Ascending aorta (tissue), 2 donors: ENCODE results near the gene MKRN1. TPM values are rescaled to one million over a fixed set of nuclear protein-coding genes. Genes with fewer than 3 reads are reported as not detected.

Experiments used
- DNase-seq, 2 donors: peaks; one replicate each; pipeline ENCODE4 v3.0.0-alpha.2; 2019; ENCODE audit warnings: low spot score in 2 of 2
- H3K27ac ChIP-seq, 2 donors: fragments of 200-600 bp; sonication (generic); one replicate each; pipeline ENCODE4 v1.5.1; 2016 to 2017; ENCODE audit warnings: mild to moderate bottlenecking in 1 of 2
- H3K27me3 ChIP-seq: fragments of 200-600 bp; sonication (generic); one replicate; pipeline ENCODE4 v1.5.1; 2017
- H3K36me3 ChIP-seq, 2 donors: fragments of 200-600 bp; sonication (generic); one replicate each; pipeline ENCODE4 v1.5.1; 2016
- H3K4me1 ChIP-seq, 2 donors: fragments of 200-600 bp; sonication (generic); one replicate each; pipeline ENCODE4 v1.5.1; 2016 to 2017; ENCODE audit warnings: mild to moderate bottlenecking in 1 of 2
- H3K4me3 ChIP-seq, 2 donors: fragments of 200-600 bp; sonication (generic); one replicate each; pipeline ENCODE4 v1.5.1; 2016 to 2017; ENCODE audit warnings: mild to moderate bottlenecking in 1 of 2
- H3K9me3 ChIP-seq, 2 donors: fragments of 200-600 bp; sonication (generic); one replicate each; pipeline ENCODE4 v1.5.1; 2016
- CTCF ChIP-seq, 3 experiments: fragments of 200-600 bp in 2 of 3; fragments of 450-650 bp in 1 of 3; sonication (generic) in 2 of 3; IDR thresholded peaks; one replicate each; pipeline ENCODE4 v1.5.1; 2016 to 2019; ENCODE audit warnings: antibody characterized with exemption in 3 of 3, mild to moderate bottlenecking in 1 of 3, moderate library complexity in 1 of 3
- intact Hi-C: fragments of 100-400 bp; cut with DNase I; formaldehyde crosslinking; loops from one replicate; pipeline ENCODE4 v1.15.1; 2023
- total RNA-seq: library from RNA; depleted of rRNA; stranded (reverse); fragments of >200 nt; gene quantifications from one replicate; pipeline ENCODE4 v1.1.0, GENCODE V29; 2016

The MKRN1 gene, protein sequence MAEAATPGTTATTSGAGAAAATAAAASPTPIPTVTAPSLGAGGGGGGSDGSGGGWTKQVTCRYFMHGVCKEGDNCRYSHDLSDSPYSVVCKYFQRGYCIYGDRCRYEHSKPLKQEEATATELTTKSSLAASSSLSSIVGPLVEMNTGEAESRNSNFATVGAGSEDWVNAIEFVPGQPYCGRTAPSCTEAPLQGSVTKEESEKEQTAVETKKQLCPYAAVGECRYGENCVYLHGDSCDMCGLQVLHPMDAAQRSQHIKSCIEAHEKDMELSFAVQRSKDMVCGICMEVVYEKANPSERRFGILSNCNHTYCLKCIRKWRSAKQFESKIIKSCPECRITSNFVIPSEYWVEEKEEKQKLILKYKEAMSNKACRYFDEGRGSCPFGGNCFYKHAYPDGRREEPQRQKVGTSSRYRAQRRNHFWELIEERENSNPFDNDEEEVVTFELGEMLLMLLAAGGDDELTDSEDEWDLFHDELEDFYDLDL
- 20.6 TPM for total RNA-seq

DNA sequence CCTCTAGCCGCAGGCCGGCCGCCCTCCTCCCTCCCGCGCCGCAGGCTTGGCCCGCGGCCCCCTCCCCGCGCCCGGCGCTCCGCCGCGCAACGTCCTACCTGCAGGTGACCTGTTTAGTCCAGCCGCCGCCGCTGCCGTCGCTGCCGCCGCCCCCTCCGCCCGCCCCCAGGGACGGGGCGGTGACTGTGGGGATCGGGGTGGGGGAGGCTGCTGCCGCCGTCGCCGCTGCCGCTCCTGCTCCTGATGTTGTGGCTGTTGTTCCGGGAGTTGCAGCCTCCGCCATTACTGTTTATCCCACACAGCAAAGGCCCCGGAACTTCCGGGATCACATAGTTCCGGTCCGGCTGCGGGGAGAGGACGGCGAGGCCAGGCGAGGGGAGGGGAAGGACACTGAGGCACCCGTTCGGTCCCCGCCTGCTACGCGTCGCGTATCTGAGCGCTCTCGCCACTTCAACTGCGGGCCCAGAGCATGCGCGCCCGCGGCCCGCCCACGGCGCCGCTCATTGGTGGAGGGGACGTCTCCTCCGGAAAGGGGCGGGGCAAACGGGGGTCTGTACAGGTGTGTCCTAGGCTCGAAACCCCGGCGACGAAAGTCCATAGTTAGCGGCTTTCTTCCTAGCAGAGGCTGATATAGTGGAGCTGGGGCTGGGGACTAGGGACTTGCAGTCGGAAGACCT is at the start of gene MKRN1:
Gene MKRN1, minus strand, starts transcription at position 444 of the 677 bp plus-strand sequence. Its CDS starts 161 bp downstream, at position 283.
- intact Hi-C loops, result loop anchor here (2.0 to 10.0 kb wide), 4 partner anchors 174 to 536 kb away; partner anchors contain the start of genes BRAF, KDM7A and MRPS33
- no peaks in the 10 kb centered on the region for H3K27me3 ChIP-seq
- no peak for TF ChIP-seq CTCF (IDR thresholded peaks at IDR 0.05)
- peak; percentile 80 to 96 for DNase-seq
- no peaks in the 10 kb centered on the region for H3K9me3 ChIP-seq
- H3K36me3 ChIP-seq, result no peaks in the 10 kb centered on the region
- peak within 1 kb of the TSS; percentile 90 to 93 for H3K4me3 ChIP-seq
- peak within 1 kb of the TSS; percentile 73 to 87 for H3K27ac ChIP-seq
- peaks cover 5 to 20% of the 10 kb centered on the region in 2 donors for H3K4me1 ChIP-seq

DNA sequence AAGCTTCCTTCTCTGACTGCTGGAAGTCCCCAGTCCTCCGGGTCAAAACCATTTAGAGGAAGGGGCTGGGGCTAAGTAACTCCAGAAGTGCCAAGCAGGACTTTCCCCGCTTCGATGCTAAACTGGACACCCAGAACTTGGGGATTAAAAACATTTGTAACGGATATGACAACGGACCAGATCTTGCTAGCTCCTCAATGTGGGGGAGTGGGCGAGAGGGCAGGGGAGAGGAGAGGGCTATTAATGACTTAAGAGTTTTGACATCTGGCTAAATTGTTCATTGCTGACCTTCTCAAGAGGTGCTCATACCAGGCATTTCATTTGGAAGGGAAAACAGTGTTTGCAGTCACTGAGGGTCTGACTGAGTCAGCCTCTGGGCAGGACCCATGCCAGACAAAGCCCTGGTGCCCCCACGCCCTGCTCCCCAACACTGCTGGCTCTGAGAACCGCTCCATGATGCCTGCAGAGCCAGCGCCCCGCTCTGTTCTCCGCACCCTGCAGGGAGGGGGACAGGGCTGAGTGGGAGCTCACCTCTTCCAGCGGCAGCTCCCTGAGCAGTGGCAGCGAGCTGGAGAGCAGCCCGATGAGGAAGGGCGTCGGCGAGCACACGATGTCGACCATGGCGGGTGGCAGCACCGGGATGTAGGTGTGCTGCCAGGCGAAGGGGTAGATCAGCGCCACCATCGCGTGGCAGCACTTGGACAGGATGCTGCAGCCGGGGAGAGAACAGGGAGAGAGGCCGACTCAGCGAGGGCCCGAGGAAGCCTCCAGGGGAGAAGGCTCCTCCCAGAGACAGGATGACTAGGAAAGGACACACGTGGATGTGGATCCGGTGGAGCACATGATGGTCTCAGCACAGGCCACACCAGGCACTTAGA is 47.7 kb upstream of the MKRN1 start:
- Histone ChIP-seq H3K27me3 (no peaks in the 10 kb centered on the region), H3K4me1 (no peaks in the 10 kb centered on the region), H3K27ac (no peak overlapping the region), H3K36me3 (no peaks in the 10 kb centered on the region), H3K9me3 (no peaks in the 10 kb centered on the region), H3K4me3 (no peak overlapping the region)
- intact Hi-C loops, result no loop called here
- TF ChIP-seq CTCF (IDR thresholded peaks at IDR 0.05), result no peak
- no peak for DNase-seq

- intact Hi-C loops, result no loop called here
- no peak overlapping the region for H3K27ac ChIP-seq
These were observed 46.9 kb upstream of the MKRN1 start for GRCh38 chr7:140526214-140526613.

DNA sequence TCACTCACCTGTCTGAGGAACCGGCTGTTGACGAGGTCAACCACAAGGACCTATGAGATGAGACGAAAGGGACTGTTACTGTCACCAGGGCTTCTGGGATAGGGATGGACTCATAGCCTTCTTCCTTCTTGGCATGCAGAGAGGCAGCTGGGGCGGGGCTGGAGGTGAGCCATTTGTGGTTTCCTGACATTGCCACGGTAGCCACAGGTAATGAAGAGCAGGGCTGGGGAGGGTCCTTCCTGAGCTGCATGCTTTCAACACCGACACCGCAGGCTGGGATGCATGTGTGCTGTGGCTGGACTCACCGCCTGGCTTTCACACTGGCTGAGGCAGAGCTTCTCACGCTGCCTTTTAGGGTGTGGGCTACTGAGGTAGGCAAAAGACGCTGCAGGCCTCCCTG is 46.4 kb upstream of the MKRN1 start:
- Histone ChIP-seq H3K36me3 (no peaks in the 10 kb centered on the region), H3K4me3 (no peak overlapping the region), H3K27me3 (no peaks in the 10 kb centered on the region), H3K4me1 (no peaks in the 10 kb centered on the region), H3K9me3 (no peaks in the 10 kb centered on the region), H3K27ac (no peak overlapping the region)
- DNase-seq, result no peak
- intact Hi-C loops, result no loop called here
- TF ChIP-seq CTCF (IDR thresholded peaks at IDR 0.05), result no peak

More at GRCh38 chr7:140526214-140526613, 46.9 kb upstream of the MKRN1 start:
- Histone ChIP-seq H3K27me3 (no peaks in the 10 kb centered on the region), H3K4me1 (no peaks in the 10 kb centered on the region), H3K4me3 (no peak overlapping the region), H3K9me3 (no peaks in the 10 kb centered on the region), H3K36me3 (no peaks in the 10 kb centered on the region)
- no peak for TF ChIP-seq CTCF (IDR thresholded peaks at IDR 0.05)
- no peak for DNase-seq

DNA sequence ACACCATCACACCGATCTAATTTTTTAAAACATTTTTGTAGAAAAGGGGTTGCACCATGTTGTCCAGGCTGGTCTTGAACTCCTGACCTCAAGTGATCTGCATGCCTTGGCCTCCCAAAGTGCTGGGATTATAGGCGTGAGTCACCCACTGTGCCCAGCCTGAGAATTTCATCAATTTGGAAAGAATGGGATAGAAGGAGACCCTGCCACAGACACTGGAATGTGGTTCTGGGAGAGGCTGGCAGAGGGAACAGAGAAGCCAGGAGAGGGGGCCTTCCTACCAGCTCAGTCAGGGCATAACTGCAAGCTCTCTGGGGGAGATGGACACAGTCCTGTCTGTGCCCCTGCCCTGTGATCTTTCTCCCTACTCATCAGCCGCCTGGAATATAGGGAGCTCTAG is 42.1 kb upstream of the MKRN1 start:
- no peaks in the 10 kb centered on the region for H3K9me3 ChIP-seq
- H3K36me3 ChIP-seq, result no peaks in the 10 kb centered on the region
- intact Hi-C loops, result no loop called here
- peaks cover 0 to 3% of the 10 kb centered on the region in 2 donors for H3K4me1 ChIP-seq
- H3K27ac ChIP-seq, result no peak overlapping the region
- DNase-seq, result no peak
- H3K4me3 ChIP-seq, result no peak overlapping the region
- TF ChIP-seq CTCF (IDR thresholded peaks at IDR 0.05), result no peak
- no peaks in the 10 kb centered on the region for H3K27me3 ChIP-seq
